NCI-H1105 (cell line): ENCODE measurements around the gene LYVE1.

ENCODE experiments used
- DNase-seq: peaks from one replicate; lab custom pipeline; 2025; lab: John Stamatoyannopoulos, UW

LYVE1 gene

DNA sequence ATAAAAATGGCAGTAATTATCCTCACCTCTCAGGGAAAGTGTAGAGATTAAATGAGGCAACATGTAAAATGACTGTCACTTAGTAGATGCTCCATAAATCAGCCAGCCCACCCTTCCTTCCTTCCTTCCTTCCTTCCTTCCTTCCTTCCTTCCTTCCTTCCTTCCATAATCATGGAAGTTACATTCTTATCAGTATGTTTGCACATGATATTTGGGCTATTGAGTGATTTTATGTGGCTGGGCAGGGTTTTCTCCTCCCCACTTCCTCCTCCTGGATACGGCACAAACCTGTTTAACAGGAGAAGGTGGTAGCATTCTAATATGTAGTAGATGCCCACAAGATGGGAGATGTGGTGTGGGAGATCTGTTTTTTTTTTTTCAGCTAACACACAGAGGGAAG, 11.9 kb downstream of the LYVE1 start:
- DNase-seq = no peak

DNA sequence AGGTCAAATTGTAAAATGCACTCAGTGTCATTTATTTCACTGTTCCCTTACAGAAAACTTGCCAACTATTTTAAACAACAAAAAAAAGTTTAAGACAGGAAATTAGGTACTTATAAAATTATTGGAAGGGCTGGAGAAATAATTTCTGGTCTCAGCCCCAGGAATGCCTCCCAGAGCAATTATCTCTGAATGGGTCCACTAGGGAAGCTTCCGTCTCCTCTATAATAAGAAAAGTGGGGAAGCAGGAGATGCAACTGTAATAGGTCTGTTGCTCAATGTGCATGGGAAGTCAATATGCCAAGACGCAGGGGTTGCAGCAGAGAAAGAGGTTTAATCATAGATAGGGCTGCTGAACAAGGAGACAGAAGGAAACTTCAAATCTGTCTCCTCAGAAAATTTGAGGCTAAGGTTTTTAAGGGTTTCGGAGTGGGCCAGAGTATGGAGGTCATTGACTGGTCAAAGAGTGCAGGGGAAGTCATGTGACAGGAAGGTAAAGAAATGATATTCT, 16.6 kb downstream of the LYVE1 start:
- DNase-seq = no peak

DNA sequence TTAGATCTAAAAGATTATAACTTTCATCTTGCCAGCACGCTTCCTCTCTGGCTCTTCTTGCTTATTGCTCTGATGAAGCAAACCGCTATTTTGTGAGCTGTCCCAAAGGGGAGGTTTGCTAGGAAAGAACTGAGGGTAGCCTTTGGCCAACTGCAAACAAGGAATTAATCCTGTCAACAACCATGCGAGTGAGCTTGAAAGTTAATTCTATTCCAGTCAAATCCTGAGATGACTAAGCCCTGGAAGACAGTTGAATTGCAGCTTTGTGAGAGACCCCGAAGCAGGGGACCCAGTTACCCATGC, 17.2 kb downstream of the LYVE1 start:
- DNase-seq = no peak

DNA sequence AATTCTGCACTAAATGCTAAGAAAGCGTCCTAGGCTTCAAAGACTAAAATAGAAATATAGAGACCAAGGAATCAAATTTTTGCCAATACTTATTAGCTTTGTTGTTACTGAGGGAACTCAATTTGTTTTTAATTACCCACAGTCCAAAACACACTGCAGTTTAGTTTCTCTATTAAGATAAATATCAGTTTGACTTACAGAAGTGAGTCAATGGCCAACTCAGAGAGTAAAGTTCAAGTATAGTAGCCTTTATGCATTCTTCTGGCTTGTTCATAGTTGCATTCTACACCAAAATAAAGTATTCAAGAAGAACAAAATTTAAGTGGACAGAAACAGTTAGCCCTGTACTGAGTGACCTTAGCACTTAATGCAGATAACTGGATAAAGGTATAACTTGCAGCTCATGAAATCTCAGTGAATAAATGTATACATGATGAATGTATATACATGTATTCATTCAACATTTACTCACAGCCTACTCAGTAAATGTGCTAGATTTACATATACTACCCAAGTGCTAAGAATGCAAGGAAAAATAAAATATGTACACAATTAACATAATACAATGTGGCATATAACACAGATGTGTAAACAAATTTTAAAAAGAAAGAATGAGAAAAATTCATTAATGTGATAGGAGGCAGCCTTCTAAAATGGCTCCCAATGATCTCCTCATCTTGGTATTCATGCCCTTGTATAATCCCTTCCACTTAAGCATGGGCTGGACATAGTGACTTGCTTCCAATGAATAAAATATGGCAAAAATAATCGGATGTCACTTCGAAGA, 17.8 kb downstream of the LYVE1 start:
- DNase-seq = no peak

DNA sequence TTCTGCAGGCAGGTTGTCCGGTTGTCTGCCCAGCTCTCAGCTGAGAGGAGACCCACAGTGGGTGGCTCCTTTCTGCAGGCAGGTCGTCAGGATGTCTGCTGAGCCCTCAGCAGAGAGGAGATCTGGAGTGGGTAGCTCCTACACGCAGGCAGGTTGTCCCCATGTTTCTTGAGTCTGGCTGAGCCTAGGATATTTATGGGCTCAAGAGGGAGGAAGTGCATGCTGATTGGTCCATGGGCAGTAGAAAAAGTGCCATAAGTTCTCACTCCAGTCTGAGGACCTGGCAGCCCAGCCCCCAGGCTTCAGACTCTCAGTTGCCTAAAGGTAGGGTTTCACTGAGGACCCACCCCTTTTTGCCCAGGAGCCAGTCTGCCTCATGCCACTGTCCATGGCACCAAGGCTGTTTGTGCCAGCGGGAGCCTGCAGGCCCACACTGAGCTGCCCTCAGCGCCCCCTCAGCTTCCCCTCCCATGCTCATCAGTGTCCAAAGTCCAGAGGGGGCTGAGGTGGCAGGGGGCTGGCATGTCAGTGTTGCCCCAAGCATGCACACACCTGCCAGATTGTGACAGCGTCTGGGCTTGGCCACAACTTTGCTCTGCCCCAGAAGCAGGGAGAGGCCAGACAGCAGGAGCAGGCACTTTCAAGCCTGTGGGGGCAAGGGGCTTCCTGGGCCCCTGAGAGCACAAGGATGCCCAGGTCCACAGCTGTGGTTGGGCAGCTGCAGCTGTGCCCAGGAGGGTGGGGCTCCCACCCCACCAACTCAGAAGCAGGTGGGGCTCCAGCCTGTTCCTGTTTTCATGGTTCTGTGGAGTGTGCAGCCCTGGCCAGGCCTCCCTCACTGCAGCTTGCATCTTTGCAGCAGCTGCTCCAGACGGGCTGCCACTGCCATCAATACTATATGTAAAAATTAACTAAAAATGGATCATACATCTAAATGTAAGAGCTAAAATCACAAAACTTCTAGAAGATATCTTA, 23.7 kb downstream of the LYVE1 start:
- DNase-seq = no peak

DNA sequence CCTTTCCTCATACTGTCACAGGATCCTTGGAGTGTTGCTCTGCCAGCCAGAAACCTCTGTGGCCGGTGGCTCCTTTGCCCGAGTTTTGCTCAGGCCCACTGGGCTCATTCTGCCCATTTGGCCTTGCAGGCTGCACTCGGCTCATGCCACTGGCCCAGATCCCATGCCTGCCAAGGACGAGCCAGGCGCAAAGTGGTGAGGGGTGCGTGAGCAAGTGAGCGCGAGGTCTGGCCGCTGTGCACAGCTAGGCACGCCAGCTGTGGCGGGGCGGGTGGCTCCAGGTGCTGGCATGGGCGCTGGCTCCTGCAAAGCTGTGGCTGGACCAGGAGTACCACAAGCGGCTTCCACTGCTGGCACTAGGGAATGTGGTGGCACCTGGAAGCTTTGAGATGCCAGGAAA, 24.7 kb downstream of the LYVE1 start:
- no peak for DNase-seq

DNA sequence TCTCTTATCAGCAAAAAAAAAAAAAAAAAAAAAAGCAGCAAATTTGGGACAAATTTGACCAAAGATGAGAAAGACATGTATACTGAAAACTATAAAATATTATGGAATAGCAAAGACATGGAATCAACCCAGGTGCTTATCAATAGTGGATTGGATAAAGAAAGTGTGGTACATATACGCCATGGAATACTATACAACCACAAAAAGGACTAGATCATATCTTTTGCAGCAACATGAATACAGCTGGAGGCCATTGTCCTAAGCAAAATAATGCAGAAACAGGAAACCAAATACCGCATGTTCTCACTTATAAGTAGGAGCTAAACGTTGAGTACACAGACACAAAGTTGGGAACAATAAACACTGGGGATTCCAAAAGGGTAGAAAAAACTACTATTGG, 25.7 kb downstream of the LYVE1 start:
- no peak for DNase-seq

DNA sequence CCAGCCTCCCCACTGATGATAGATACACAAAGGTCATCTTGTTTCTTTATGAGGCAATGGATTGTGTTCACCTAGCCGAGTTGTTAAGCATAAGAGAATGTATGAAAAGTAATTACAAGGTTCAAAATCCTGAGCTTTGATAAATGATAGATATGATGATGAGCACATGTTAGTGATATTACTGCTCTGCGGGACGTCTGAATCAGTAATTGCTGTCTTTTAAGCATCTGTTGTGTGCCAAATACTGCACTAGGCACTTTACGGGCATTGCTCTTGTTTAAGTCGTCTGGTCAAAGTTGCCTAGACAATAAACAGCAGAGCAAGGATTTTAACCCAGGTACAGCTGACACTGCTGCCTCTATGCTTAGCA, 26.9 kb downstream of the LYVE1 start:
- peak; percentile 24 for DNase-seq

DNA sequence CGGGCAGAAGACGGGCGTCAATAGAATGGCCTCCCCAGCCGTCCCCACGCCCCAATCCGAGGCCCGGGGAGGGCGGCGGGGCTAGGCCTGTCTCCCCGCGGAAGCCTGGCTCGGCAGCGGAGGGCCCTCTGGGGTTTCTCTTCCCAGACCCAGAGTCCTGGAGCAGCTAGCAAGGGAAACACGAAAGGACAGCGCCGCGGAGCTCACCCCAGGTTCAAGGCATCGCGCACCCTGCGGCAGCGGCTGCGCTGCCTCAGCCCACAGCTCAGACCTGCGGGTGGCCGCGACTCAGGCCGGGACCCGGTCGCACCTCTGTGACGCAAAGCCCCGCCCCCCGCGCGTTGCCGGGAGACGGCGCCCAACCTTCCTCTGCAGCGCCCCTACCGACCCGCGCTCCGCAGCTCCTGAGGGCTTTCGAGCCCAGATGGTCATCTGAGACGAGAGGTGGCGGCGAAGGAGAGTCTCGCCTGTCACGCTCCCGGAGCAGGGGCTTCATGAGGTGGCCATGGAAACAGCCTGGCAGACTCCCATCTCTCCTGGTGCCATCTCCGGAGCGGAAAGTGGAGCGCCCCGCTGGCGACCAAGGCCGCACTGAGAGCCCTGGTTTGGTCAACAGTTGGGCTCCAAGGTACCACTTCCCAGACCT, 27.4 kb downstream of the LYVE1 start, which contains the start of gene RNF141:
Gene RNF141, minus strand, starts transcription at position 273 of the 646 bp plus-strand sequence. CDS start 7,029 bp downstream, outside the sequence.
- DNase-seq = peak; percentile 97

DNA sequence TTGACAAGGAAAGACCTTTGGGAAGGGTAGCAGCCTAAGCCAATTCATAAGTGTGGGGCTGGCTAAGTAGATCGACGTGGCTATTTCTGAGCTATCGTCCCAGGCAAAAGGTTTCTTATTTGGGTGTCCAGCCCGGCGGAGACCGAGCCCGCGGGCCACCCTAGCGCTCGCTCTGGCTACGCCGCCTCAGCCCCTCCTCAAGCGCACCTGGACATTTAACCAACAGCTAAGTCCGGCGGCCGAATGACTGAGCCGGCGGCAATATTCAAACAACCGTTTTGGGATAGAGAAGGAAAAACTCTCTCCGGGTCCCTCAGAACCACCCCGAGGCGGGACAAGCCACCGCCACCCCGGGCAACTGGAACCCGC, 27.9 kb downstream of the LYVE1 start:
- DNase-seq = no peak

DNA sequence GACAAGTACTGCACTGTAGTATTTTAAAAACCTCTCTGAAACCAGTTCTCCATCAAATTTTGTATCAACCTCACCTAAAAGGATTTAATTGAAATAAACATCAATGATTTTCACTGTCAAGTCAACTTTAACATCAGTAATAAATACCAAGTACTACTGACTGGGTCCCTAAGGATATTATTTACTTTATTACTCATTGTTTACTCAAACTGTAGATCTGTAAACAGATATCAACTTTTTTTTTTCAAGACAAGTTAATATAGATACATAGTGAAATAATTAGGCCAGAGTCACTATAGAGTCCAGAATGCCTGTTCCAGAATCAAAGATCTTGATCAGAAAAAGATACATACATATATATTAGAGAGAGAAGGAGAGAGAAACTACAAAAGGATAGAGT, 29.1 kb downstream of the LYVE1 start:
- no peak for DNase-seq

DNA sequence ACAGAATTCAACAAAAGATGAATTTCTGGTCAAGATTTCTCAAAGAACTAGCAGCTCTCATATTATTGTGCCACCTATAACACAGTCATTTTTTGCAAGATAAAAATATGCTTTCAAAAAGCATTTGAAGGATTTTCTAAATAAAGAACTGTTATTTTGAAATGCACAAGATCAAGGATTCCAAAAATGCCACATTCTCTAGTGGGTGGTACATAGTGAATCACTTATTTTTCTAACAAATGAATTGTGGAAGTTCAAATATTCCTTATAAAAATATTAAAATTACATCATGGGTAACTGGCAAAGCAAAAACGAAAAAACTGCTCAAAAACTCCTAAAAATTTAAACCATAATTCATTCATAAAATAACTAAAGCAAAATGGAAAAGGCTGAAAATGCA, 29.5 kb downstream of the LYVE1 start:
- DNase-seq = no peak

DNA sequence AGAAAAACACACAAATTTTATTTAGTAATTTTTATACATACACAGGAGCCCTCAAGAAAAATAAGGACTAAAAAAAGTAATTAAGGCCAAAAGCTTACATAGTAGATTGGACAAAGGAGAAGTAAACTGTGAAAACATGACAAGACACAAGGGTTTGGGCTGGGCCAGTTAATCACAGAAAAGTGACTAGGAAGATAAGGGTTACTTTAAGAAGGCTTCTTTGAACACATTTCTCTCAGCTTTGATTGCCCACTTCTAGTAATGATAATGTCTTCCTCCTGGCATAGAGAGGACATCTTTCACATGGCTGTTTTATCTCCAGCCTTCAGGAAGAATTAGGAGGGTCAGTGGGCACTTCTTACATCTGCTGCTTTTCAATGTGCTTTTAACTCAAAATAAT, 30.9 kb downstream of the LYVE1 start:
- no peak for DNase-seq

DNA sequence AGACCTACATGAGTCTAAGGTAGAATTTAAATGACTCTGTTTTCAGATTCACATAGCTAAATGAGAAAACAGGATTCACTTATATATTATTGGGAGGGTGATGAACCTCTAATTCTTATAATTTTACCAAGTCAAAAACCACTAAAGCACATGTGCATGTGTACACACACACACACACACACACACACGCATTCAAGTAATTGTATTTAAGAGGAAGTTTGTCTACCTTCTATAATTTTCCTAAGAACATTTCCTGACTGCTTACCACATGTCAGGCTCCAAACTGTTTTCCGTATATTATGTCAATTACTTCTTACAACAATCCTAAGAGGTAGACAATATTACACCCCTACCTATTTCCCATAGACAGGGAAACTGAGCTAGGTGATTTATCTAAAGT, 34.1 kb downstream of the LYVE1 start:
- DNase-seq = no peak

DNA sequence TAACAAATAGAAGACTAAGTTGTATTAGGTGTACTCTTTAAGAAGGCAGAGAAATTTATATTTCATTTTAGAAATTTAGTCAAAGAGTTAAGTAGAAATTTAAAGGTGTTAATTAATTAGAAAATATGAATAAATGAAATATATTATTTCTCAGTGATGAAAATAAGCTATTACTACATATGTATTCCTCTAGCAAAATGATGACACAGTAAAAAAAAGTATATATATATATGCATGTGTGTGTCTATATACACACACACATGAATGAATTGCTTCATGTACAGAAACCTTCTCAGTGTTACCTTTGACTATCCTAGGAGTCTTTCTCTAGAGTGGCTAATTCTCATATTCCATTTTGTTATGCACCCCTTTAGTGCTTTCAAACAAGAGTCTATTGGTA, 35.1 kb downstream of the LYVE1 start:
- no peak for DNase-seq

DNA sequence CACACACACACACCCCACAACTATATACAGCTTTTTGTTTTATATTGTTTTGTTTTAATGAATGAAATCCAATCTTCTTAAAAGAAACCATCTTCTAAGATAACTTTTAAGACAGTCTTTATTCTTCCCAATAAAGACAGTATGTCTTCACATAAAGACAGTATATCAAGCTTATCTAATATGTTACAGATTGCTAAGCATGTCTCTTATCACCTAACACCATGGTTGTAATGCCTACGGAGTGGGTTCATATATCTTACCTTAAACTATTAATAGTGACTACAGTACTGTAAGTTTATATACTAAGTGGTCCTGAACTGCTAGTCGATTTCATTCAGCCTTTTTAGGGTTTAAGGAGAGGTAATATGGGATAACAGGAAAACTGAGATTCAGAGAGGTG, 35.9 kb downstream of the LYVE1 start:
- DNase-seq = no peak

DNA sequence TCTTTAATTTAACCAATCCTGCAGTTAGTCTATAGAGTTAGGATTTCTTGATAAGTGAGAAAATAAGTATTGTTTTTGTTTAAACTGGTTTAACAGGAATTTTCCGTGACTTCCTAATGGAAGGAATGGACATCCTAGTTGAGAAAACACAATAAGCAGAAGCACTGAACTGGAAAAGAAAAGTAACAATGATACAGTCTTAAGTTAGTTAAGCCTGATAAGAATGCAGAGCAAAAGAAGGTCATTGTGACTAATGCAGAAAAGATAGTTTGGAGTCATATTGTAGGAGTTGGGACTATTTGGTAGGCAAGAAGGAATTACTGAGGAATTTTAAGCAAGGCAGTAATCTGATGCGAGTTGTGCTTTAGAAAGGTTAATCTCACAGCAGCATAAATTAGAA, 39.2 kb downstream of the LYVE1 start:
- DNase-seq = no peak

DNA sequence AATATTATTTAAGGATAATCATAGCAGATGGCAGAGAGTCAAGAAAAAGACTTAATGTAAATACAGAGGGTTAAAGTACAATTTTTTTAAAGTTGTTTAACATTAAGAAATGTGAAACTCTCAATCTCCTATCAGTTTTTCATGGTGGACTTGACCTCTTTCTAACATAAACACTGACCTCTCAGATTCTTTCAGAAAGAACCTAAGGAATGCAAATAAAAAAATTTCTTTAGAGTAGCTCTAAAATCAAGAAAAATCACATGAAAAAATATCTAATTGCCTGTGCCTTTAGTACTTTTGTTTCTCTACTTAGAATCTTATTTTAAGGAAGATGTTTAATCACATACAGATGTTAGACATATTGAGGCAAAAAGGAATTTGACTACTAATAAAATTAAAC, 40.3 kb downstream of the LYVE1 start:
- DNase-seq = no peak

DNA sequence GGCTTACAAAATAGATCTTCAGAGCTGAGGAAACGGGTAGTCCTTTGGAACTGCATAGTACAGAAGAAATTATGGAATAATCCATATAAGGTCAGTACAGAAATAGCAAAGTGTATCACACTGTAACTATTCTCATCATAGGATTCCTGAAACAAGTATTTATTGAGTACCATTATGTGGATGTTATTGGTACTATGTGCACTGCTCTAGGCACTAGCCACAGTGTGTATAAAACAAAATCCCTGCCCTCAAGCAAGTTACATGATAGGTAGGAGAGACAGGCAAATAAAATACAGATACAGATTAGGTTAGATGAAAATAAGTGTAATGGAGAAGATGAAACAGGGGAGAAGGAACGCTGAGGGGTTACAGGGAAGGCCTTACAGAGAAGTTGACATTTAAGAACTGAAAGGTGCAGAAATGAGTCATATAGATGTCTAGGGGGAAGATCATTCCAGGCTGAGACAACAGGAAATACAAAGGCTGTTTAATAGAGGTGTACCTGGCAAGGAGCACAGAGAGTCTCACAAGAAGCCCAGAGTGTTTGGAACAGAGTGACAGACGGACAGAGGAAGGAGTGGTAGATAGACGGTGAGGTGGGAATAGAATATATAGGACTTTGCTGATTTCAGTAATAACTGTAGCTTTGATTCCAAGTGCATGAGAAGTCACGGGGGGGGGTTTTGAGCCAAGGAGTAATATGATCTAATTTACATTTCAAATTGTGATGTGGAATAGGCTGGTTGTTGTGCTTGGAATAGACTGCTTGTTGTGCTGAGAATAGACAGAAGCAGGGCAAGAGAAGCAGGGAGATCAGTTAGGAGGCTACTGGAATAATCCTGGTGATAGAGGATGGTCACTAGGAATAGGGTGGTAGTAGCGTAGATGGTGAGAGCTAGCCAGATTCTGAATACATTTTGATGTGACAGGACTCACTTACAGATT, 41.2 kb downstream of the LYVE1 start:
- DNase-seq = no peak

DNA sequence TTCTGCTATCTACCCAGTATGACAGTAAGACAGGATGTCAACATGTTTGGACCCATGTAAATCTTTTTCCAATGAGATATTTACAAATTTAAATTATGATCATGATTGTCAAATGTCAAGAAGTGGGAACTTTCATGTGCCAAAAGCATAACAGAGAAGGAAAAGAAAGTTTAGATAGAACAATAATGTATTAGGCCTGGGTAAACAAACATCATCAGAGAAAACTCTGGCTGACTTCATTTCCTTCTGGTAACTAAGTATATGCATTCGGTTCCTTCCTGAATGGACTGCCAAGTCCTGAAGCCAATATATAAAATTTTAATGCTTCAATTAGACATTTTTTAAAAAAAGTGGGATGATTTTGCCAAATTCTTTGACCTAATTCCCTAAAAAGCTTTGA, 44.0 kb downstream of the LYVE1 start:
- no peak for DNase-seq

DNA sequence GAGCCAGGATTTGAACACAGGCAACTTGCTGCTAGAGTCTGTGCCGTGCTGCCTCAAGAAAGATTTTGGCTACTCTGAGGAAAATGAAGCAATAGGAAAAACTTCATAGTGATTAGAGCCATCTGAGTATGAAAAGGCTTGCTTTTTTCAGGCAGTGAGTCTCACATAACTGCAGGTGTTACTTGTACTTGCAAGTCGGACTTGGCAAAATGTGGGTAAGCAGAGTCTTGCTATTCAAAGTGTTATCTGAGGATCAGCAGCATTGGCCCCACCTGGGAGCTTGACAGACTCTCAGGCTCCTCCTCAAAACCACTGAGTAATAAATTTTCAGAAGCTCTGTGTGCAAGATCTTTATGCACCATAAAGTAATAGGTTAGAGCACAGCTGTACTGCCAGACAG, 45.5 kb downstream of the LYVE1 start:
- DNase-seq = no peak

DNA sequence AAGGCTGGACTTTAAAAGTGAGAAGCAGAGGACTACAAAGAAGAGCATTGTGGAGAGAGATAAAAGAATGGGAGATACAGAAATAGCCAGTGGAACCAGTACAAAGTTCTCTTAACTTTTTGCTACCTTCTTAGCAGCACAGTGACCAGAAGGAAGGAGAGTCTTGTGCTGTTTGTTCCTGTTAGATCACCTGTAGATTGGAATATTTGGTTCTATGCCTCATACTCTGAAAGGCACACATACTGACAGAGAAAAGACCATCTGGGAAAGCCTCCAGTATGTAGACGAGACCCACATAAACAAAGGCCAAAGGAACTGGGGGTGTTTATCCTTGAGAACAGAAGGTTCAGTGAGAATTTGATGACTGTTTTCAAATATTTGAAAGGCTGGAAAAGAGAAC, 46.2 kb downstream of the LYVE1 start:
- no peak for DNase-seq
